GM12878 (cell line): ENCODE measurements around the gene VASP.

Source experiments
- CEBPB ChIP-seq, 2 experiments: fragments of 150-350 bp in 1 of 2; IDR thresholded peaks; 2 replicates each; pipeline ENCODE4 v1.6.1; 2012 to 2014; ENCODE audit warnings: low read depth in 2 of 2, low read length in 2 of 2, borderline replicate concordance in 1 of 2, inconsistent platforms in 1 of 2
- CTCF ChIP-seq, 3 experiments: IDR thresholded peaks in 2 of 3; conservative IDR thresholded peaks in 1 of 3; 2 replicates each; pipeline ENCODE4 v1.5.1; 2011; ENCODE audit warnings: low read depth in 3 of 3, low read length in 3 of 3, mild to moderate bottlenecking in 3 of 3, control low read depth in 2 of 3, moderate library complexity in 2 of 3, inconsistent platforms in 1 of 3, mixed read lengths in 1 of 3; ENCODE audit not compliant: control insufficient read depth in 2 of 3, insufficient read depth in 1 of 3; ENCODE audit errors: extremely low read depth in 1 of 3
- EP300 ChIP-seq, 2 experiments: fragments of 150-350 bp in 1 of 2; IDR thresholded peaks; 2 replicates each; pipeline ENCODE4 v1.6.1; 2011 to 2012; ENCODE audit warnings: low read depth in 2 of 2, low read length in 2 of 2, borderline replicate concordance in 1 of 2, improper control_type of control experiment in 1 of 2, inconsistent platforms in 1 of 2; ENCODE audit not compliant: control insufficient read depth in 1 of 2
- EZH2 ChIP-seq: IDR thresholded peaks from 2 replicates; pipeline ENCODE4 v1.6.1; 2012; ENCODE audit warnings: low read depth, mild to moderate bottlenecking, control low read depth, inconsistent platforms, low read length, borderline replicate concordance; ENCODE audit not compliant: control insufficient read depth
- MEF2B ChIP-seq: fragments of 450-650 bp; IDR thresholded peaks from 2 replicates; pipeline ENCODE4 v1.6.1; 2018; ENCODE audit warnings: mild to moderate bottlenecking, moderate library complexity; ENCODE audit not compliant: partially characterized antibody, poor library complexity, severe bottlenecking
- NFXL1 ChIP-seq: fragments of 450-650 bp; IDR thresholded peaks from 2 replicates; pipeline ENCODE4 v1.6.1; 2017; ENCODE audit warnings: antibody characterized with exemption, mild to moderate bottlenecking, borderline replicate concordance
- SMAD5 ChIP-seq: IDR thresholded peaks from 2 replicates; pipeline ENCODE4 v1.6.1; 2016; ENCODE audit warnings: antibody characterized with exemption, low read depth
- ZSCAN29 ChIP-seq: fragments of 450-650 bp; IDR thresholded peaks from 2 replicates; pipeline ENCODE4 v1.6.1; 2017; ENCODE audit warnings: mild to moderate bottlenecking, moderate library complexity
- TF ChIP-seq, protein P1 (sequence below): fragments of 150-350 bp; IDR thresholded peaks from 2 replicates; pipeline ENCODE4 v1.6.1; 2016; ENCODE audit warnings: low read depth, low read length

- TF ChIP-seq CTCF (IDR thresholded peaks at IDR 0.05 in 2 of 3, conservative IDR thresholded peaks at IDR 0.05 in 1 of 3; ENCODE audit: control insufficient read depth in 2 of 3, extremely low read depth in 1 of 3, insufficient read depth in 1 of 3, low read depth in 3 of 3, low read length in 3 of 3) (no peak), EP300 (IDR thresholded peaks at IDR 0.05; ENCODE audit: borderline replicate concordance in 1 of 2, control insufficient read depth in 1 of 2, low read depth in 2 of 2, low read length in 2 of 2) (no peak), ZSCAN29 (no peak), MEF2B (no peak), EZH2 (no peak), NFXL1 (no peak), SMAD5 (no peak), CEBPB (IDR thresholded peaks at IDR 0.05; ENCODE audit: borderline replicate concordance in 1 of 2, low read depth in 2 of 2, low read length in 2 of 2) (no peak)
- TF ChIP-seq, protein P1, sequence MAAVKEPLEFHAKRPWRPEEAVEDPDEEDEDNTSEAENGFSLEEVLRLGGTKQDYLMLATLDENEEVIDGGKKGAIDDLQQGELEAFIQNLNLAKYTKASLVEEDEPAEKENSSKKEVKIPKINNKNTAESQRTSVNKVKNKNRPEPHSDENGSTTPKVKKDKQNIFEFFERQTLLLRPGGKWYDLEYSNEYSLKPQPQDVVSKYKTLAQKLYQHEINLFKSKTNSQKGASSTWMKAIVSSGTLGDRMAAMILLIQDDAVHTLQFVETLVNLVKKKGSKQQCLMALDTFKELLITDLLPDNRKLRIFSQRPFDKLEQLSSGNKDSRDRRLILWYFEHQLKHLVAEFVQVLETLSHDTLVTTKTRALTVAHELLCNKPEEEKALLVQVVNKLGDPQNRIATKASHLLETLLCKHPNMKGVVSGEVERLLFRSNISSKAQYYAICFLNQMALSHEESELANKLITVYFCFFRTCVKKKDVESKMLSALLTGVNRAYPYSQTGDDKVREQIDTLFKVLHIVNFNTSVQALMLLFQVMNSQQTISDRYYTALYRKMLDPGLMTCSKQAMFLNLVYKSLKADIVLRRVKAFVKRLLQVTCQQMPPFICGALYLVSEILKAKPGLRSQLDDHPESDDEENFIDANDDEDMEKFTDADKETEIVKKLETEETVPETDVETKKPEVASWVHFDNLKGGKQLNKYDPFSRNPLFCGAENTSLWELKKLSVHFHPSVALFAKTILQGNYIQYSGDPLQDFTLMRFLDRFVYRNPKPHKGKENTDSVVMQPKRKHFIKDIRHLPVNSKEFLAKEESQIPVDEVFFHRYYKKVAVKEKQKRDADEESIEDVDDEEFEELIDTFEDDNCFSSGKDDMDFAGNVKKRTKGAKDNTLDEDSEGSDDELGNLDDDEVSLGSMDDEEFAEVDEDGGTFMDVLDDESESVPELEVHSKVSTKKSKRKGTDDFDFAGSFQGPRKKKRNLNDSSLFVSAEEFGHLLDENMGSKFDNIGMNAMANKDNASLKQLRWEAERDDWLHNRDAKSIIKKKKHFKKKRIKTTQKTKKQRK = no peak
Observed at GRCh38 chr19:45571457-45572220, 64.4 kb downstream of the VASP start.
